Heart right ventricle (tissue), 16 donors: ENCODE results near the gene C15orf62. TPM values are rescaled to one million over a fixed set of nuclear protein-coding genes. Genes with fewer than 3 reads are reported as not detected.

Experiments used
- ATAC-seq, 8 donors: fragments of 200-7000 bp; cut with Tn5 transposase; one replicate each; pipeline ENCODE4 v1.9.1; 2020; ENCODE audit warnings: mild to moderate bottlenecking in 8 of 8, moderate library complexity in 8 of 8, moderate number of reproducible peaks in 1 of 8
- DNase-seq, 2 donors: peaks; one replicate each; pipeline ENCODE4 v3.0.0-alpha.2; 2020
- H3K27ac ChIP-seq, 10 donors: fragments of 200-600 bp; sonication (generic) in 2 of 10; one replicate each; pipeline versions ENCODE4 v1.5.0 to v1.8.0; 2020 to 2022; ENCODE audit warnings: mild to moderate bottlenecking in 3 of 10
- H3K27me3 ChIP-seq, 7 donors: fragments of 200-600 bp; one replicate each; pipeline ENCODE4 v1.8.0; 2021 to 2022; ENCODE audit warnings: mild to moderate bottlenecking in 2 of 7
- H3K36me3 ChIP-seq, 9 donors: fragments of 200-600 bp; sonication (generic) in 1 of 9; one replicate each; pipeline versions ENCODE4 v1.5.0 to v1.8.0; 2020 to 2022; ENCODE audit warnings: mild to moderate bottlenecking in 2 of 9
- H3K4me1 ChIP-seq, 9 donors: fragments of 200-600 bp; sonication (generic) in 1 of 9; one replicate each; pipeline versions ENCODE4 v1.5.0 to v1.8.0; 2020 to 2022; ENCODE audit warnings: mild to moderate bottlenecking in 4 of 9
- H3K4me3 ChIP-seq, 10 donors: fragments of 200-600 bp; sonication (generic) in 2 of 10; one replicate each; pipeline versions ENCODE4 v1.5.0 to v1.8.0; 2020 to 2022; ENCODE audit warnings: mild to moderate bottlenecking in 7 of 10, moderate library complexity in 2 of 10
- H3K9me3 ChIP-seq, 11 donors: fragments of 200-600 bp in 10 of 11; sonication (generic) in 2 of 11; one replicate each; pipeline versions ENCODE4 v1.5.0 to v1.8.0; 2013 to 2022; ENCODE audit warnings: mild to moderate bottlenecking in 2 of 11, control low read depth in 1 of 11, moderate library complexity in 1 of 11
- CTCF ChIP-seq, 9 donors: fragments of 200-600 bp; sonication (generic) in 2 of 9; IDR thresholded peaks; one replicate each; pipeline versions ENCODE4 v1.5.0 to v1.8.0; 2021 to 2022; ENCODE audit warnings: antibody characterized with exemption in 9 of 9, mild to moderate bottlenecking in 5 of 9, moderate library complexity in 1 of 9
- WGBS, 2 donors: extraction: QIAGEN DNeasy Blood & Tissue Kit; methylation state at CpG; one replicate each; pipeline ENCODE4 v1.1.7; 2013; ENCODE audit warnings: inconsistent platforms in 1 of 2; 5-methylcytosine and 5-hydroxymethylcytosine counted together
- intact Hi-C, 10 donors: fragments of 100-400 bp; cut with DNase I; formaldehyde crosslinking; loops; one replicate each; pipeline versions ENCODE4 v1.11.1 to v1.14.2; 2022
- polyA plus RNA-seq, 2 donors: library from polyadenylated mRNA; stranded (reverse); fragments of 200-250 nt; gene quantifications; one replicate each; pipeline ENCODE4 v1.2.3, GENCODE V29; 2013
- total RNA-seq, 10 donors: library from RNA; stranded (reverse); fragmentation: NEBNext Ultra II Directional in 3 of 10; extraction: Animal tissue kit (Norgen Biotek cat#: 25700) in 3 of 10; gene quantifications; one replicate each; pipeline versions ENCODE4 v1.2.1 to v1.2.4, GENCODE V29; 2021 to 2023
- donor health status: Arrhythmogenic right ventricular cardiomyopathy.
- donor health status: ischemic (EF 13 %, LVEDD 7.1; RV severe dilation, severe dysfunction).
- donor health status: healthy with polysubstance abuse.
- donor health status: DM: no; HTN: yes; CAD: no.
- donor health status: DM: no; HTN: no; CAD: no.
- donor health status: ischemic (EF 25% LVEDD 6.9; RV normal size, moderate dysfunction).
- donor health status: ischemic (EF 25% LVEDD 5.7; RV mildly dilated, moderate dysfunction).
- donor health status: healthy.
- donor health status: DM: yes; HTN: yes; CAD: no.
- donor health status: Ischemic cardiomyopathy.
- donor health status: ischemic (EF 35%, LVEDD 5.7; RV mildly dilated, moderate dysfunction).
- donor health status: nonischemic (EF 11% LVEDD 7.7; RV severe dilation, severe dysfunction).
- donor health status: DM: yes; HTN: yes; CAD: no.
- donor health status: PGD.
- donor health status: ischemic (EF 29% LVEDD 5.4; RV normal size, mild dysfunction).
- donor health status: nonischemic (EF 23%, LVEDD 6.1; RV moderate dilation, normal function).

The C15orf62 gene
- total and polyA plus RNA-seq, 12 donors: 0.10 to 0.32 (median 0.15) TPM; not detected in 7

- peaks cover 0 to 42% (median 29%) of the 10 kb centered on the region in 9 donors for H3K4me1 ChIP-seq
- no peaks in the 10 kb centered on the region for H3K27me3 ChIP-seq
- 0% methylated on average over 75 of the region's 75 CpGs for WGBS, 2 donors
- peak in 8 of 9 donors; percentile 19 to 52 (median 48) for TF ChIP-seq CTCF (IDR thresholded peaks at IDR 0.05)
- ATAC-seq (peak; percentile 67 to 80 (median 75)), DNase-seq (peak; percentile 67 to 81)
- no peaks in the 10 kb centered on the region for H3K9me3 ChIP-seq
- intact Hi-C loops: no loop called here
- peak within 1 kb of the TSS in 9 of 10 donors; percentile 28 to 80 (median 68) for H3K27ac ChIP-seq
- peak within 1 kb of the TSS; percentile 35 to 76 (median 62) for H3K4me3 ChIP-seq
- peaks cover 0 to 23% (median 0%) of the 10 kb centered on the region in 9 donors for H3K36me3 ChIP-seq
Measured at GRCh38 chr15:40763801-40764628, 5.8 kb upstream of the C15orf62 start, which contains the start of gene GCHFR. TSS of gene GCHFR (plus strand) at chr15:40764068. CDS start at chr15:40764181, 113 bp downstream.

GRCh38 chr15:40764629-40765103 lies 5.1 kb upstream of the C15orf62 start:
- peaks cover 0 to 23% (median 0%) of the 10 kb centered on the region in 9 donors for H3K36me3 ChIP-seq
- intact Hi-C loops: no loop called here
- 29% methylated on average over 8 of the region's 8 CpGs for WGBS, 2 donors
- H3K27ac ChIP-seq: peak overlapping the region in 9 of 10 donors; percentile 28 to 80 (median 68)
- peaks cover 0 to 49% (median 34%) of the 10 kb centered on the region in 9 donors for H3K4me1 ChIP-seq
- peak overlapping the region in 9 of 10 donors; percentile 50 to 76 (median 62) for H3K4me3 ChIP-seq
- no peak for TF ChIP-seq CTCF (IDR thresholded peaks at IDR 0.05)
- H3K9me3 ChIP-seq: no peaks in the 10 kb centered on the region
- no peaks in the 10 kb centered on the region for H3K27me3 ChIP-seq
- ATAC-seq: peak in 6 of 8 donors; percentile 1 to 4 (median 2)
- no peak for DNase-seq

- intact Hi-C loops: no loop called here
- Histone ChIP-seq H3K27ac (no peak overlapping the region), H3K4me1 (peaks cover 0 to 56% (median 38%) of the 10 kb centered on the region in 9 donors), H3K4me3 (no peak overlapping the region), H3K27me3 (no peaks in the 10 kb centered on the region), H3K9me3 (no peaks in the 10 kb centered on the region), H3K36me3 (peaks cover 0 to 34% (median 0%) of the 10 kb centered on the region in 9 donors)
- ATAC-seq (no peak), DNase-seq (no peak)
- TF ChIP-seq CTCF (IDR thresholded peaks at IDR 0.05): no peak
- WGBS, 2 donors: 65 to 76% methylated on average over 7 of the region's 7 CpGs
Measured at GRCh38 chr15:40766194-40766815, 3.5 kb upstream of the C15orf62 start.
